Stimulated activated effector memory CD8-positive, alpha-beta T cell treated with anti-CD3 and anti-CD28 coated beads, Interleukin-12 subunit alpha, Interleukin-12 subunit beta, amount 100 ng/mL, for 72 hours (primary cell): Measurements from ENCODE around the gene DCDC1.
A peak's percentile ranks its signal among the peaks of the same experiment; 100 is the strongest.

Experiments used
- ATAC-seq: fragments of 150-1000 bp; cut with Tn5 transposase; 2 replicates; pipeline ENCODE4 v1.10.0; 2021
- DNase-seq, 2 donors: peaks; one replicate each; pipeline ENCODE4 v3.0.0; 2021 to 2022; ENCODE audit warnings: low spot score in 2 of 2
- H3K27ac Mint-ChIP-seq: one replicate; pipeline ENCODE4 v1.8.0; 2022; ENCODE audit warnings: mild to moderate bottlenecking, mixed read lengths
- H3K36me3 Mint-ChIP-seq: one replicate; pipeline ENCODE4 v1.8.0; 2022; ENCODE audit warnings: mild to moderate bottlenecking, mixed read lengths
- H3K4me1 Mint-ChIP-seq: one replicate; pipeline ENCODE4 v1.8.0; 2022; ENCODE audit warnings: mixed read lengths
- H3K4me3 Mint-ChIP-seq: one replicate; pipeline ENCODE4 v1.8.0; 2022; ENCODE audit warnings: mild to moderate bottlenecking, mixed read lengths
- H3K9me3 Mint-ChIP-seq: one replicate; pipeline ENCODE4 v1.8.0; 2022; ENCODE audit warnings: mixed read lengths

Gene DCDC1

GRCh38 chr11:30823119-30823518, 546.4 kb downstream of the DCDC1 start:
- Mint-ChIP-seq H3K4me1 (no peaks in the 10 kb centered on the region), H3K36me3 (no peaks in the 10 kb centered on the region), H3K9me3 (peaks cover 4% of the 10 kb centered on the region), H3K4me3 (no peak overlapping the region), H3K27ac (no peak overlapping the region)
- ATAC-seq (no peak), DNase-seq (no peak)

- no peak for ATAC-seq
- H3K36me3 Mint-ChIP-seq, result no peaks in the 10 kb centered on the region
- no peak for DNase-seq
- no peak overlapping the region for H3K4me3 Mint-ChIP-seq
- H3K27ac Mint-ChIP-seq, result no peak overlapping the region
- H3K9me3 Mint-ChIP-seq, result peaks cover 6% of the 10 kb centered on the region
- H3K4me1 Mint-ChIP-seq, result no peaks in the 10 kb centered on the region
Observed at GRCh38 chr11:30821438-30821965, 548.0 kb downstream of the DCDC1 start.

DNA sequence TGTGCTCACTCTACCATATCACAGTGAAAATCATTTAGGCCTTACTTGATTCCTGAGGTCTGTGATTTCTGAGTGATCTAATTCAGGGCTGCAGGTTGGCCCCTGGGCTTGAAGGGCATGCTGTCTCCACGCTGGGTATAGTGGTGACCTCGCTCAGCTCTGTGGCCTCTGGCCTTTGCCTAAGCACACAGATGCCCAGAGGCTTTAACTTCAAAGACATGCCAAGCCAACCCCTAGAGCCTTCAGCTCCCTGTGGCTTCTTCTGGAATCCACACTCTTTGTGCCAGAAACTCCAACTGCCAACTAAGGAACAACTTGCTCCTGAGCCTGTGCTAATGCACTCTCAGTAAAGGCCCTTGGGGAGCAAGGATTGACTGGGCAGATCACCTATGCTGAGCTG, 550.8 kb downstream of the DCDC1 start:
- ATAC-seq, result peak; percentile 42
- Mint-ChIP-seq H3K9me3 (peaks cover 6% of the 10 kb centered on the region), H3K27ac (no peak overlapping the region), H3K36me3 (no peaks in the 10 kb centered on the region), H3K4me3 (no peak overlapping the region), H3K4me1 (no peaks in the 10 kb centered on the region)
- DNase-seq, result no peak

DNA sequence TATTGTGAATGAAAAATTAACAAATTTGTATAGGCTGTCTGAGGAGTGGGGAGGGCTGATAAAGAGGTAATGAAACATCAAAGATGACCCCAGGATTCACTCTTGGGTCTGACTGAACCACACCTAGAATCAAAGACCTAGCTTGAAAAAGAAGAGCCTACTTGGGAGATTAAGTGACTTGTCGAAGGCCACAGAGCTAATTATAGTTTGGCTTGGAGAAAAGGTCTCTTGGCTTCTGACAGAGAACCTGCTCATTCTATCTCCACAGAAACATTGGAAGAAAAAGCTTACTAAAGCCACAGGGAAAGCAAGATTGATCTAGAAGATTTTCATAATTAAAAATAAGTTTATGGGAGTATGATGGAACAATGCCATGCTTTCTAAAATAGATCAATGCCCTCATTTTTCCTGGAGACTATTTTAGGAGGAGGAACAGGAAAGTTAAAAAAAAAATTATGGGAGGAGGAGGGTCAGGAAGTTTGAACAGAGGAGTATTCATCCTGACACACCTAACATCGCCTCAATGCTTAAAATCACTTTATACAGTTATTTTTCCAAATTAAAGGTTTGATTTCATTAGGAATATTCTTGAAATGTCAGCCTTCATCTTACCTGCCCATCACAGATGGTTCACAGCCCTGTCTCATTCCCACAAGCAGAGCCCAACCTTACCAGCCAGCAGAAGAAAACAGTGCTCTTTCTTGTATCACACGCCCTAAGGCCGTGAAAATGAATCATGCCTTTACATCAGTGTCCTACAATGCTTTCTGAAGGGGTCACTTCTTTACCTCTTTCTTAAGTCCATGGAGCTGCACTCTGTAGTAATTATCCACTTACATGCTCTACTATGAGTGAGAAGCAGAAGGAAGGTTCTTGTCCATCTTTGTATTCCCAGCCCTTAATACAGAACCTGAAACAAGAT, 552.3 kb downstream of the DCDC1 start:
- Mint-ChIP-seq H3K27ac (no peak overlapping the region), H3K4me1 (no peaks in the 10 kb centered on the region), H3K4me3 (no peak overlapping the region), H3K9me3 (peaks cover 9% of the 10 kb centered on the region), H3K36me3 (no peaks in the 10 kb centered on the region)
- ATAC-seq, result no peak
- DNase-seq, result no peak

DNA sequence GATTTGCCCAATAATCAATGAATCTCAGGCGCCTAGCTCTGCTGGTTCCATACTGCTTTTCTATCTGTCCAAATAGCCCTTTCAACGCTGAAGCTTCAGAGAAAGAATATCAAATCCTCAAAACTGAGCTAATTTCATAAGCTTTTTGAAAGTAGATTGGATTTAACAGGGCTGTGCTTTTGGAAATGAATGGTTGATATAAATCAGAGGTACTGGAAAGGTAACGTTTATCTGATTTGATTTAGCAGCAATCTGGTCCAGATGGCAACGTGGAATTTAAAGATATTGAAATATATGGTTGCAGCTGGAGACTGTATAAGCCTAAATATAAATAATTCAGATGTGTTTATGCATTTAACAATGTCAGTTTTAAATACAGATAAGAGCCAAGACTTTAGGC, 553.9 kb downstream of the DCDC1 start:
- Mint-ChIP-seq H3K9me3 (peaks cover 9% of the 10 kb centered on the region), H3K4me3 (no peak overlapping the region), H3K36me3 (no peaks in the 10 kb centered on the region), H3K4me1 (no peaks in the 10 kb centered on the region), H3K27ac (no peak overlapping the region)
- no peak for DNase-seq
- no peak for ATAC-seq

- Mint-ChIP-seq H3K4me1 (no peaks in the 10 kb centered on the region), H3K4me3 (no peak overlapping the region), H3K27ac (no peak overlapping the region), H3K9me3 (peaks cover 9% of the 10 kb centered on the region), H3K36me3 (no peaks in the 10 kb centered on the region)
- DNase-seq (no peak), ATAC-seq (no peak)
Observed at GRCh38 chr11:30814737-30815136, 554.8 kb downstream of the DCDC1 start.
